ENCODE data around the gene MRPL14.
A peak's percentile ranks its signal among the peaks of the same experiment; 100 is the strongest.

The MRPL14 gene

GRCh38 chr6:44078827-44079671 lies 48.2 kb downstream of the MRPL14 start:
- DNase-seq (ENCODE audit: low read depth): no peak

DNA sequence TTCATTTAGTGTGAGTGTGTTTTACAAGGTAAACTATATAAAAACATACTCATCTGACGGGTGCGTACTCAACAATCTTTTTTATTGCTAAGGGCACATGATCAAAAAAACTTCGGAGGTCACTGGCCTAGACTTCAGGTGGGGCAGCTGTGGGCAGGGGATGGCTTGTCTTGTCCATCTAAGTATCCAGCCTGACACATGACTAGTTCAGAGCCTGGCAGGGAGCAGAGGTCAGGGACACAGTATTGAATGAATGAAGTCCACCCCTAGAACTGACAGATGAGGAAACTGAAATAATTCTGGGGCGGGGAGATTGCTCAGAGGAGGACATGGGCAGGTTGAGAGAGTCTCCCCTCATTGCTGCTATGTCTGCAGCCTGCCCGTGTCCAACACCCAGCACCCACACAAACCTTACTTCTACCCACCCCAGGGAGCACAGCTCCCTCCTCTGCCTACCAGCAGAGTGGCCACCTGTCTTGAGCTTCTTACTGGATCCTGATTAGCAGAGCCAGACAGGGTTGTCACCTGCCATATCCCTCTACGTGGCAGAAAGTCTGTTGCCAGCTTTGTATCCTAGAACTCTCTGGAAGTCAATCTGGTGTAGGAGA lies 48.9 kb downstream of the MRPL14 start:
- no peak for DNase-seq (ENCODE audit: low read depth)

- DNase-seq (ENCODE audit: low read depth): no peak
These were observed 49.9 kb downstream of the MRPL14 start for GRCh38 chr6:44077214-44077946.

GRCh38 chr6:44076356-44077213 lies 50.7 kb downstream of the MRPL14 start:
- no peak for DNase-seq (ENCODE audit: low read depth)

DNA sequence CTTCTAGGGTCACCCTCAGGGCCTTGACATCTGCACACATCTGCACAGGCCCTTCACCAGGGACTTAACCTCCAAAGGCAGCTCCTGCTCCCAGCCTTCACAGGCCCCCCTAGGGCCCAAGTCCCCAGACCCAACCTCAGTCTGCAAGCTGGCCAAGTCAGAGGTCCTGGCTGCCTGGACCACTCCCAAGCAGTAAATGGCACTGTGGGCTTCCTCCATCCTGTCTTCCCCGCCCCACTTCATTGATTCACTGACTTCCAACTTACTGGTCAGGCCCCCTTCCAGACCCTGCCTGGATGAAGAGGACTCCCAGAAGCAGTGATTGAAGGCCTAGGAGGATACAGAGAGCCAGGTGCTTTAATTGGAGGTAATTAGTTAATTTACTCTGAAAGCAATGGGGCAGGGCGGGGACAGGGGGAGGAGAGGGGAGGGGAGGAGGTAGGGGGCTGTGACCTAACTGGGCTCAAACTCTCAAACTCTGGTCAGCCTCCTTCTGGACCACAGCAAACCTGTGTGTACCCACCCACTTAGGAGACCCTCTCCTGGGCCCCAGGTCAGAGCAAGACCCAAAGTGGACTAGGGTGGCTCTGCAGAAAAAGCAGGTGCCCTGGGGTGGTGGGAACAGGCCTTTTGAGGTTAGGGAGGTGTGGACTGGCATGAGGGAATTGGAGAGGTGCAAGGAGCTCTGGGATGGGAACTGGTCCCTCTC lies 51.5 kb downstream of the MRPL14 start:
- no peak for DNase-seq (ENCODE audit: low read depth)

GRCh38 chr6:44074813-44075646 lies 52.2 kb downstream of the MRPL14 start:
- DNase-seq (ENCODE audit: low read depth): no peak

- no peak for DNase-seq (ENCODE audit: low read depth)
These were observed 52.8 kb downstream of the MRPL14 start for GRCh38 chr6:44074439-44074812.

- DNase-seq (ENCODE audit: low read depth): no peak
These were observed 53.4 kb downstream of the MRPL14 start for GRCh38 chr6:44073612-44074438.

DNA sequence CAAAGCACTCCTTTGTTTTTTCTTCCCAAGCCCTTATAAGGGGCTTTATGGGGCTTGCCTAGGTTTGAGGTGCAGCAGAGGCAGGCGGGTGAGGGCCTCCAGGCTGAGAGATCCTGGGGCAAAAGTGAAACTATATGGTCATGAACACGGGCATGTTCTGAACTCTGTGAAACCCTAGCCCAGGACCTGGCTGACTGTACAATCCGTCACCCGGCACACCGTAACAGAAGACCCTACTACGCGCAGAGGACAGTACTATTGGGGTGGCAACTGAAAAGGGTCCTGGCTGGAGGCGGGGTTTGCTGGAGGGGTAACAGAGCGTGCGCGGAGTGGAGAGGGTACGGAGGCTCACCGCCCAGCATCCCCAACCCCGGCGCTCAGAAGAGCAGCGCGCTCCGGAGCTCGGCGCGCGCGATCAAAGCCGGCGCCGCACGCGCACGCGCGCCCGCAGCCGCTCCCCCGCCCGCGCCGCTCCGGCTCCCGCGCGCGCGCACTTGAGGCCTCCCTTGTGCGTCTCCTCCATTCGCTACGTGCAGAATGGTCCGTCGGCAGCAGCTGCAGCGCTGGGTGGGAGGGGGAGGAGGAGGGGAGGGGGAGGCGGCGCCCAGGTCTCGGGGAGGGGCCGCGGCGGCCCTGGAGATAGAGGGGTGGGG lies 54.2 kb downstream of the MRPL14 start:
- no peak for DNase-seq (ENCODE audit: low read depth)

- DNase-seq (ENCODE audit: low read depth): no peak
These were observed 54.7 kb downstream of the MRPL14 start for GRCh38 chr6:44072452-44072958.

GRCh38 chr6:44071670-44072451 lies 55.4 kb downstream of the MRPL14 start:
- peak; percentile 75 for DNase-seq (ENCODE audit: low read depth)

- no peak for DNase-seq (ENCODE audit: low read depth)
These were observed 58.5 kb downstream of the MRPL14 start for GRCh38 chr6:44068607-44069296.

DNA sequence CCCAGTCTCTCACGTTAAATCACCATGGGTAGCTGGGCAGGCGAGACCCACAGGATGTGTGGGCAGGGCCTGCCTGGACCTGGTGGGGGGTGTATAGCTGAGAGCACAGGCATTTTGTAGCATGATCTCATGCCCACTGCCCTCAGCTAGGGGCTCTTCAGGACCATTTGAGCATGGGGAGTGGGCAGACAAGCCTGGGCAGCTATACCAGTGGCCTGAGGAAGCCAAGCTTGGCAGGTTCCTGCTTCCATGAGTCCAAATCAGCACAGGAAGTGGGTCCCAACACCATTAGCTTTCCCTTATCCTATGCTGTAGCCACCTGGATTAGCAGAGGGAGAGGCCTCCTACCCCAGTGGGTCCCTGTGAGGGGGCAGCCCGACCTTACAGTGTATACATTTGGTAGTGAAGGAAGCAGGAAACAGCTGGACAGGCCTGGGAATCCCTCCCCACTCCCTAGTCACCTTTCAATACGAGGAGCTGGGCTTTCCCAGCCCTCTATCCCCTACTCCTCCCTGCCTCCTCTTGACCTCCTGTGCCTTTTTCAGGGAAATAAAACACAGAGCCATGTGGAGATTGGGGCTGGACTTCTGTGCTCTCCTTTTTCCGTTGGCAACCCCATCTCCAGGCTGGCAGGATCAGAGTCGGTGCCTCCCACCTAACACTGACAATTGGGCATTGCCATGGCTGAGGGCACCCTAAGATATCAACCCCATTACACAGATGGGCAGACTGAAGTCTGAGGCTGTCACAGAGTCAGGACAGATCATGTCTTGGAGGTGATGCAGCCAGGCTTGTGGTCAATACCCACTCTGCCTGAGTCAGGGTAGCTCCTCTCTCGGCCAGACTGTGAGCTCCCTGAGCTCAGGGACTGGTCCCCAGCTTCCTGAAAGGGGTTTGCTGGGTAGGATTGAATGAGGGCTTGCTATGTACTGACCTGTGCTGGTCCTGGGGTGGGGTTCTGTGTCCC lies 59.8 kb downstream of the MRPL14 start:
- DNase-seq (ENCODE audit: low read depth): no peak

DNA sequence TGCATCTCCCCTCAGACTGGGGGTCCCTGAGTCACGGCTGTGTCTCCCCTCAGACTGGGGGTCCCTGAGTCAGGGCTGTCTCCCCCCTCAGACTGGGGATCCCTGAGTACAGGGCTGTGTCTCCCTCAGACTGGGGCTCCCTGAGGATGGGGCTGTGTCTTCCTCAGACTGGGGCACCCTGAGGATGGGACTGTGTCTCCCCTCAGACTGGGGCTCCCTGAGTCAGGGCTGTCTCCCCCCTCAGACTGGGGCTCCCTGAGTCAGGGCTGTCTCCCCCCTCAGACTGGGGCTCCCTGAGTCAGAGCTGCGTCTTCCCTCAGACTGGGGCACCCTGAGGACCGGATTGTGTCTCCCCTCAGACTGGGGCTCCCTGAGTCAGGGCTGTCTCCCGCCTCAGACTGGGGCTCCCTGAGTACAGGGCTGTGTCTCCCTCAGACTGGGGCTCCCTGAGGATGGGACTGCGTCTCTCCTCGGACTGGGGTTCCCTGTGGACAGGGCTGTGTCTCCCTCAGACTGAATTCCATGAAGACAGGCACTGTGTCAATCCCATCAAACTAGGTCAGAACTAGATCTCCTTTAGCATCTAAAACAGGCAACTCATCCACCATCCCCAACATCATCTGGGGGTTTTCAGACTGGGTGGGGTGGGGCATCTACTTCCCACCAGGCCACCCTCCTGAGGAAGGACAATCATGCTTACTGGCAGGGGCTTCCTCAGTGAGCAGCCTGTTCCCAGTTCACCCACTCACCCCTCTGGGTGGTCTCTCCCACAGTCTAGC lies 60.7 kb downstream of the MRPL14 start:
- no peak for DNase-seq (ENCODE audit: low read depth)

GRCh38 chr6:44065443-44066140 lies 61.7 kb downstream of the MRPL14 start:
- no peak for DNase-seq (ENCODE audit: low read depth)
